Retina (tissue), 1 donor: ENCODE data around the gene VBP1.
"Not testable (repeated sequence)": the region's sequence is repeated elsewhere in the genome, so short reads cannot be mapped to it uniquely, and the experiment has no call there.

ENCODE experiments used
- DNase-seq: peaks from one replicate; pipeline ENCODE4 v3.0.0-alpha.2; 2016

The VBP1 gene, protein sequence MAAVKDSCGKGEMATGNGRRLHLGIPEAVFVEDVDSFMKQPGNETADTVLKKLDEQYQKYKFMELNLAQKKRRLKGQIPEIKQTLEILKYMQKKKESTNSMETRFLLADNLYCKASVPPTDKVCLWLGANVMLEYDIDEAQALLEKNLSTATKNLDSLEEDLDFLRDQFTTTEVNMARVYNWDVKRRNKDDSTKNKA

DNA sequence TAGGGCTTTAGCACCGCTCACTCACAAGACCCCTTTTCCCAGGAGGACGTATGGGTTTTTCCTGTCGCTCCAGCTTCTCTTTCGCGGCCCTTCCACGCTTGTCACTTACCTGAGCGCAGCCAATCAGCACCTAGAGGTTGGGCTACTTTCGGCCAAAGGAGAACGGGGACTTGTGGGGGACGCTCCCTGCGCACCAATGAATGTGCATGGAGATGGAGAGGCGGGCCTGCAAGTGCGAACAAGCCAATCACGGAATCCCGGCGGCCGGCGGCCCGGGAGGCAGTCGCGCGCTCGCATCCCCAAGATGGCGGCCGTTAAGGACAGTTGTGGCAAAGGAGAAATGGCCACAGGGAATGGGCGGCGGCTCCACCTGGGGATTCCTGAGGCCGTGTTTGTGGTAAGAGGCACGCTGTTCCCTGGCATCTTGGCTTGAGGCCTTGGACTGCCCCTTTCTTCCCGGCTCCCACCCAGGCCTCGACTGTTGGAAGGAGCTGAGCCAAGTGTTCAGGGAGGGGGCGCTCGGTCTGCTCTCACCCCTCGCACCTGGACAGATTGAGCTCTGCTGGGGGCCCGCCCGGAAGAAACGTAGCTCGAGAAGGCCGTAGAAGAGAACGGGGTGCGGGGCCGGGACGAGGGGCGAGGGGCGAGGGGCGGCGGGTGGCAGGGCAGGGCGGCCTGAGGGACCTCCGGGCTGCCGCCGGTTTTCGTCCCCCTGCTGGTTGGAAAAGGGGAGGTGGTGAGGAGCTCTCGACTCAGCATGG, at the start of gene VBP1:
TSS of gene VBP1 (plus strand) at position 282 of the 761 bp plus-strand sequence. CDS start at position 305, 23 bp downstream.
- peak; percentile 89 for DNase-seq

DNA sequence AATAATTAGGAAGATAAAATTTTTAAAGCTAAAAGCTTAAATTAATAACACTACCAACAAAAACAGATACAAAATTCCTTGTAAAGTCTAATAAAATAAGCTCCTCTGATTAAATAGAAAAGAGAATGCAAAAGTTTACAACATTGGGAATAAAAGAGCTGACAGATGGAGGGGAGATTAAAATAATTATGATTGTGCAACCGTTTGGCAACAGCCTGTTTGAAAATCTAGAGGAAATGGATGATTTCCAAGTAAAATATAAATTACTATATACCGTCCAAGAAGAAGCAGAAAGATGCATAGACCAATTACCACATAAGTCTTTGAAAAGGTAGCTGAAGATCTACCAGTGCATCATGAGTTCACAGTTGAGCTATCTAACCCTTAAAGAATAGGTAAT, 46.4 kb upstream of the VBP1 start:
- no peak for DNase-seq

DNA sequence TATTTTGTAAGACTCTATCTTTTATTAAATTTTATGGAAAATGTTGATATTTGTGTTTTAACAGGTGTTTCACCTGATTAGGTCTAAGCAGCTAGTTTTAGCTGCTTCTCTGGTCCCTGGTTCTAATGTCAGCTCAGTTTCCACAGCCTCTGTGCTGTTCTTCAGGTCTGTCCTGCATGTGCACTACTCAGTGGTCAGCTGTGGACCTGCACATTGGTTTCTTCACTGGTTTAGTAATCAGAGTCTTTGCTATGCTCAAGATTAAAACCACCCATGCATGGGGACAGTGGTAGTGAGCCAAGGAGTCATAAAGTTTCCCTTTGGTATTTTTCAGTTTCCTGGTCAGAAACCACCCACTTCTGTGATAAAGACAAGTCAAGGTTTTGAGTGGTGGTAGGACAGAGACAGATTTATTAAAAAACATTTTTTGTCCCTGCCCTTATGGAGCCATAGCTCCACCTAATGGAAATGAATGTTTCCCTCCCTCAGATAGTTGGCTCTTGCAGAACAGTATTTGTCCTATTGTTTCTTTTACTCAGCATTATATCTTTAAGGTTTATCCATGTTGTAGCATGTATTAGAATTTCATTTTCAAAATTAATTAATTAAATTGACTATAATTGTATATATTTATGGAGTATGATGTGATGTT, 36.8 kb upstream of the VBP1 start:
- no peak for DNase-seq

DNA sequence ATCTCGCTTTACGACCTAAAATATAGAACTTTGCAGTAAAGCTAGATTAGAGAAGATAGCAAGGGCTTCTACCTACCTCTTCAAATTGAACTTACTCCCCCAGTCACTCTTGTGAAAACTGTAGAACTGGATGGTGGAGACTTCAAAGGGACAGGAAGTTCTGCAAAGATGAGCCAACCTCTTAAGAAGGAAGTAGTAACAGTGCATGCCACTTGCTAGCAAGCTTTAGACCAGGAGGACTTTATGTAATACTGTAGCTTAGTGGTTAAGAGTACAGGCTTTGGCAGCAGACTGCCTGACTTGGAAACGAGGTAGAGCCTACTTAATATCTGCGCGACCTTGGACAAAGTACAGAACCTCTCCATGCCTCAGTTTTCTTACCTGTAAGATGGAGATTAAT, 27.5 kb upstream of the VBP1 start:
- no peak for DNase-seq

DNA sequence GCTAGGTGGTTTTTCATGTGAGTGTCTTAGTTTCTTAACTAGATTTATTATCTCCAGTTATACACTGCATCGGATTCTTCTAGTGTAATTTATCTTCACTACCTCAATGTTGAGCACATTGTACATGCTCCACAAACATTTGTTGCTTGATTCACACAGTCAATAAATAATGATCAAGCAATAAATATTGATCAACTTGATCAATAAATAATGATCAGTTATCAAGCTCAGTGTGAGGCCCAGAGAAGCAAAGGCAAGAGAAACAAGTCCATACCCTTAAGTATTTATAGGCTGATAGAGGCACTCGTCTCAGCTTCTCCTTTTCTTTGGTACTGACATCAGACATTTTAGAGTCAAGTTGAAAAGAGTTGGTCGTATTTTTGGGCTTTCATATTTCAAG, 5.1 kb upstream of the VBP1 start:
- no peak for DNase-seq

DNA sequence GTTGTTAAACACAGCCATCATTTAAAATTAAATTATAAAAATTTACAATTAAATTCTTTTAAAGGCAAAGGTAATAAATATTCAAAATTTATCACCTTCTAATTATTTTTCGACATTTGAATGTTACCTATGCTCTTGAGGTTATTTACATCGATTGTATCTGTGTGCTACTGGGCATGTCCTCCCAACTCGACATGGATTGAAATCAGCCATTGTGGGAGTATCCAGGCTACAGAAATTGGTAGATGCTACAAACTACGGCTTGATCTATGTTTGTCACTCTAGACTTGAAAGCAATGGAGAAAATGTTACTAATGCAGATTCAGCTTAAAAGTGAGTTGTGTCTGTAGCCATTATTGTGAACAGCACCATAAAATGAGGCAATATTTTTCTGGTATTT, 2.5 kb upstream of the VBP1 start:
- no peak for DNase-seq

DNA sequence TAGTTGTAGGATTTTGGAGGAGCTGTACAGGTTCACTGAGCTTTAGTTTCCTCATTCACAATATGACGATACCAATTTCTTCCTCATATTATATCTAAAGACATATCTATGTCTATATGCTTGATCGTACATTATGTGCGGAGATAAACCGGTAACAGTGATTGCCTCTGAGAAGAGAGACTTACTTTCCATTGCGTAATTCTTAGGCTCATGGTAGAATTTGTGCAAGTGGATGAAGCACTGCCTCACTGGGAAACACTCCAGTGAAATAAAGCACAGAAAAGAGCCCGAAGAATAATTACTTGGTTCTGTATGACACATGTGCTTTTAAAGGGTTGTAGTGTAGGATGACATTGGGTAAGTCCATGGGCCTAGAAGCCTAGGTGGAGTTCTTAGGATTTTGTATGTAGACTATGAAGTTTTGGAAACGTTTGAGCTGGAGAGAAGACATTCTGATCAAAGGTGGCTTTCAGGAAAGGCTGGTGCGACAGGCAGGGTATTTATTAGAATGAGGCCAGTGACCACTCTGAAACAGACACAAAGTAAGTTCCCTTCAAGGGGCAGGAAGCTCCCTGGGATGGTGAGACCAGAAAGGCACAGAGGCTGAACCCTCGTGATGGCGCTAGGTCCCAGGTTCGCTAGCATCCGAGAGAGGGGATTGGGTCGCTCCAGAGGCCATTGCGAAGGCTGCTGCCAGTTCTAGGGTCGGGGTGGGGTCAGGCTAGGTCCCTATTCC, 649 bp upstream of the VBP1 start:
- DNase-seq = peak; percentile 1

DNA sequence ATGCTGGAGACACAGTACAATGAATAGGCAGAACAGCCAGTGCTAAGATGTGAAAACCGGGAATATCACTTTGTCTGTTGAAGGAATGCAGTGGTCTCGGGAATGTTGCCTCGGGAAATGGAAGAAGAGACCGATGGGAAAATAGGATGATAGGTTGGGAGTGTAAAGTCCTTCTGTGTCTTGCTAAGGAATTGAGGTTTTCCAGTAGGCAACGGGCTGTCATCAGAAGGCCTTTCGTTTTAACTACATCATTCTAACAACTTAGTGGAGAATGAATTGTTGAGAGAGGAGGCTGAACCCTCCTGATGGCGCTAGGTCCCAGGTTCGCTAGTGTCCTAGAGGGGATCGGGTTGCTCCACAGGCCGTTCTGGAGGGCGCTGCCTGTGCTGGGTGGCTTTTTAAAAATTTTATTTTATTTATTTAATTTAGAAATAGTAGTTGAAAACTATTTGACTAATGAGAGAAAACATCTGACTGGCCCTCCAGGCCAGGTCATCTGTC, 730 bp downstream of the VBP1 start:
- DNase-seq = no peak

DNA sequence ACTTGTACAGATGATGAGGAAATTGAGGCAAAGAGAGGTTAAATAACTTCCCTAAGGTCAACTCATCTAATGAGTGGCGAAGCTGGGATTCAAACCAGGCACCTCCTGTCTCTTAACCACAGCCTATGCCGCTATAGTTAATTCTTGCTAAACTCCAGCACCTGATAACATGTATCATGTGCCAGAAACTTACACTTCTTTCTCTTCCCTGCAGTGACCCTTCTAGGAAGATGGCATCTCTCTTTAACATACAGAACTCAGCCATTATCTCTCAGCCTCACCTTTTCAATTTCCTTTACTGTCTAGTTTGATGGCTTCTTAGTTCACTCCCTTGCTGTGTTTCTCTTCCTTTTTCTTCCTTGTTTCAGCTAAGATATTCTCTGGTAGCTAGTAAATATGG, 2.5 kb downstream of the VBP1 start:
- no peak for DNase-seq

DNA sequence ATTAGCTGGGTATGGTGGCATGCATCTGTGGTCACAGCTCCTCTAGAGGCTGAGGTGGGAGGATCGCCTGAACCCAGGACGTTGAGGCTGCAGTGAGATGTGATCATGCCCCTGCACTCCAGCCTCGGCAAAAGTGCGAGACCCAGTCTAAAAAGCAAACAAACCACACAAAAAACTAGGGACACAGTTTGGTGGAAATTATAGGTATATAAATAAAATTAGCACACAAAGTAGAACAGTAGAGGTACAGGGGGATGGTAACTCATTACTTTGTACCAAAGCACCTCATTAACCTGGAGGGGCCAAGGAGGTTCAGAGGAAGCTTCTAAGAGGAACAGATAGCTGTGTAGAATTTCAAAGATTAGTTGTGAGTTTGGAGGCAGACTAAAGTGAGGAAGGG, 5.1 kb downstream of the VBP1 start:
- DNase-seq = no peak

DNA sequence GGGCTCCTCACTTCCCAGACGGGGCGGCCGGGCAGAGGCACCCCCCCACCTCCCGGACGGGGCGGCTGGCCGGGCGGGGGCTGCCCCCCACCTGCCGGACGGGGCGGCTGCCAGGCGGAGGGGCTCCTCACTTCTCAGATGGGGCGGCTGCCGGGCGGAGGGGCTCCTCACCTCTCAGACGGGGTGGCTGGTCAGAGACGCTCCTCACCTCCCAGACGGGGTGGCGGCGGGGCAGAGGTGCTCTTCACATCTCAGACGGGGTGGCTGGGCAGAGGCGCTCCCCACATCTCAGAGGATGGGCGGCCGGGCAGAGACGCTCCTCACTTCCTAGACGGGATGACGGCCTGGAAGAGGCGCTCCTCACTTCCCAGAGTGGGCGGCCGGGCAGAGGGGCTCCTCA, 7.5 kb downstream of the VBP1 start:
- not testable (repeated sequence) for DNase-seq

DNA sequence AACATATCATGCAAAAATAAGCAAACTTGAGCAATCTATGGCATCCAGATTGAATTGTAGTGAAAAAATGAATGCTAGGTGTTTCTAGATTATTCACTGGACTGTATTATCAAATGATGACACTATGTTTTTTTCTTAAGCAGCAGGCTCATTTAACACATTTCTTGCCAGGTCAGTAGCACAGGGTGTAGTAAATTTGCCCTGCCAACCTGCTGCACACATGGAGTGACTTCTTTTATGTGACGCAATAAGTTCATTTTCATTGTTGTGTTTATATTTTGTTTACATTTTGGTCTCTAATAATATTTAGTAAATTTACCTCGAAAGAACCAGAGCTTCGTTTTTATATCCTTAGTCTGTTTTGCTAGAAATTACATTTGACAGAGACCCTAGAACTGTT, 9.5 kb downstream of the VBP1 start:
- DNase-seq = no peak

DNA sequence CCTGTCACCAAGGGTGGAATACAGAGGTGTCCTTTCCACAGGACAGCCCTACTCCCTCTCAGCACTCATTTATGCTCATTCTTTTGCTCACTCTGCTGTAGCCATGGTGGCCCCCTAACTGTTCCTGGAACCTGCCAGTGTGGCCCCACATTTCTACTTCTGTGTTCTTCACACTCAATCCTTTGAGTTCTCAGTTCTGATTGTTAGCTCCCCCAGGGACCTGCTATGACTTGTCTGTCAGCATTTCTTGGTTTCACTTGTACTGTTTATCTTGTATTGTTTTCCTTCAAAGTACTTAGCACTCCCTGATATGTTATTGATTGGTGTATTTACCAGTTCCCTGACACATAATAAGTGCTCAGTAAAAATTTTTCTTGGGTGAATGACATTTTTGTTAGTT, 14.9 kb downstream of the VBP1 start:
- no peak for DNase-seq

DNA sequence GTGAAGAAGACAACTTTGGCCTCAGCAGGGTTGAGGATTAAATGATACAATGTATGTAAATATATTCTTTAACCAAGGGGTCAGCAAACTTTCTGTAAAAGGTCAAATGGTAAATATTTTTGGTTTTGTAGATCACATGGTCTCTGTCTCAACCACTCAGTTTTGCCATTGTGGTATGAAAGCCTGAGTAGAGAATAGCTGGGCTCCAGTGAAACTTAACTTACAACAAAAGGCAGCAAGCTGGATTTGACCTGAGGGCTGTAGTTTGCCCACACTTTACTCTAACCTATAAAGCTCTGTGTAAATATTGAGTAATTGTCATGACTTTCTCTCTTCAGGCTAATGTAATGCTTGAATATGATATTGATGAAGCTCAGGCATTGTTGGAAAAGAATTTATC, 19.6 kb downstream of the VBP1 start:
- no peak for DNase-seq

DNA sequence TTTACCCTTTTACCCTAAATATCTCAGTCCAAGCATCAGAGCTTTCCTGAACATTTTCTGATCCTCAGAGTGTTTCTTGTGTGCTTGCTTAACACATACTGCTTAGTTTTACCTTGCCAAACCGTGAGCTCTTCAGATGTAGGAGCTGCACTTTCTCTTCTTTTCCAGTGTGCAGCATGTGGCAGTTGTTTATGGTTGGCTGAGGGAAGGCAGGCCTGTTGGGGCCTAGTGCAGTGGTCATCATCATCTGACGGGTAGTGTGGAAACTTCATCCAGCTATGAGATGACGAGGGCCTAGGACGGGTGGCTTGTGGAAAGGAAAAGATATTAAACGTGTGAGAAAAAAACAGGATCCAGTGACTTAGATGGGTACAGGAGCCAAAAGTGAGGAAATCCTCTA, 21.5 kb downstream of the VBP1 start:
- no peak for DNase-seq

DNA sequence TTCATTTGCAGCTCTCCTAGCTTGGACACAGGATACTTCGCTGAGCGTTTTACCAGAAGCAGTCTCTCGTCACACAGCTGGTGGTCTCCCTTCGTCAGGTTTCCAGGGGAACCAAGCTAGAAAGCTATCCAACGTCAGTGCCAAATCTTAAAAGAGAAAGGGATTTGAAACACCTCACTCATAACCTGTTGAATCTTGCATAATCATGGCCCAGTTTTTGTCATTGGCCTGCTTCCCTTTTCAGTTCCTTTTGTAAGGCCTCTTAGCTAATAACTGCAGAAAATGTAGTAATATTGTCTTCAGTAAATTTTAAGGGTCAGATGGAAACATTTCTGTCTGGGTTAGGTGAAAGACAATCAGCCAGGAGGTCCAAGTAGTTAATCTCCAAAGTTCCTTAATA, 26.0 kb downstream of the VBP1 start:
- no peak for DNase-seq

DNA sequence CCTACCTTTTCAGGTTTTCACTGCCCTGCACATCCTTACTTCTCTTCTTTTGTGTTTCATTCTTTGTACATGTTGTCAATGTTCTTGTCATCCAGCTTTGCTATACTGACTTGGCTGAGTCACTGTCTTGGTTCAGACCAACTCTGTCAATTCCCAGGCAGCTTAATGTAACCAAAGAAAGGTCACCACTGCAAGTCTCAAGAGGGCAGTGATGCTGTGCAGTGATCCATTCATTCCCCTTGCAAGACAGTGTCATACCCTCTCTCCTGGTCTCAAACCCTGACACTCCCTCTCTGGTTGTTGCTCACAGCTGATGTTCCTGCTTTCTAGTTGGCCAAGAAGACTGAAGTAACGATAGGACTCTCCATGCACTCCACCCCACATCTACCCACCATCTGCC, 30.5 kb downstream of the VBP1 start:
- DNase-seq = no peak

DNA sequence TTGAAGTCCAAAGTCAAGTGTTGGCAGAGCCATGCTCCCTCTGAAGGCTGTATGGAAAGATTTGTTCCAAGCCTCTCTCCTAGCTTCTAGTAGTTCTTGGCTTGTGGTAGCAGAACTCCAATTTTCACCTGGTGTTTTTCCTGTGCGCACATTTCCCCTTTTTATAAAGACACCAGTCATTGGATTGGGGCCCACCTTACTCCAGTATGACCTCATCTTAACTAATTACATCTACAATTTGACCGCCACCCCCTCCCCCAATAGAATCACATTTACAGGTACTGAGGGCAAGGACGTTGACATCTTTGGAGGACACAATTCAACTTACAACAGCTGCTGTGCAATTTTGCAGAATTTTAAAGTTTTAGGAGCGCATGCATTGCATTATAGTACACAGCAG, 31.2 kb downstream of the VBP1 start:
- no peak for DNase-seq

DNA sequence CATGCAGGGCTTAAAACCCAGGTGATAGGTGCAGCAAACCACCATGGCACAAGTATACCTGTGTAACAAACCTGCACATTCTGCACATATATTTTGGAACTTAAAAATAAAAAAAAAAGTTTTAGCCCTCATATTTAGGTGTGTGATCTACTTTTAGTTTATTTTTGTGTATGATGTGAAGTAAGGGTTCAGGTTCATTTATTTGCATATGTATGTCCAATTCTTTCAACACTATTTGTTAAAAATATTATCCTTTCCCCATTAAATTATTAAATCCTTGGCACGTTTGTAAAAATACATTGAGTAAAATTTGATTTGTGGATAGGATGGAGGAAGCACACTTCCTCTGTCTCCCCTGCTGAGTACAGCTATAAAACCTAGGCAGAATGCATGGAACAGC, 35.1 kb downstream of the VBP1 start:
- no peak for DNase-seq

DNA sequence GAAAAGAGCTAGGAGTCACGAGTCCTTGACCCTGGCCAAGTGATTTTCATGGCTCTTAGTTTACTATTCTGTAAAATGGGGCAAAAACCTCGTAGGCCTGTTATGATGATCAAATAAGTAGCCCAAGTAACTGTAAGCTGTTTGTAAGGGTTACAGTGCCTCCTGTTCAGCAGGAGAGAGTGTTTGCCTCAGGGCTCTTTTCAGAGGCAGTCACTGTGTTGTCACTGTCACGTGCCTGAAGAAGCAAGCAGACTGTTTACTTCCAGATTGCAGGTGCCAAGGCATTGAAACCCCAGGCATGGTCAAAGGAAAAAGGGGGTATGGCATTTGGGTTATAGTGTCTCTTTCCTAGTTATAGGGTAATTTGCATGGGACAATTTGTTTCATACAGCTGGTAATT, 43.5 kb downstream of the VBP1 start:
- DNase-seq = no peak

DNA sequence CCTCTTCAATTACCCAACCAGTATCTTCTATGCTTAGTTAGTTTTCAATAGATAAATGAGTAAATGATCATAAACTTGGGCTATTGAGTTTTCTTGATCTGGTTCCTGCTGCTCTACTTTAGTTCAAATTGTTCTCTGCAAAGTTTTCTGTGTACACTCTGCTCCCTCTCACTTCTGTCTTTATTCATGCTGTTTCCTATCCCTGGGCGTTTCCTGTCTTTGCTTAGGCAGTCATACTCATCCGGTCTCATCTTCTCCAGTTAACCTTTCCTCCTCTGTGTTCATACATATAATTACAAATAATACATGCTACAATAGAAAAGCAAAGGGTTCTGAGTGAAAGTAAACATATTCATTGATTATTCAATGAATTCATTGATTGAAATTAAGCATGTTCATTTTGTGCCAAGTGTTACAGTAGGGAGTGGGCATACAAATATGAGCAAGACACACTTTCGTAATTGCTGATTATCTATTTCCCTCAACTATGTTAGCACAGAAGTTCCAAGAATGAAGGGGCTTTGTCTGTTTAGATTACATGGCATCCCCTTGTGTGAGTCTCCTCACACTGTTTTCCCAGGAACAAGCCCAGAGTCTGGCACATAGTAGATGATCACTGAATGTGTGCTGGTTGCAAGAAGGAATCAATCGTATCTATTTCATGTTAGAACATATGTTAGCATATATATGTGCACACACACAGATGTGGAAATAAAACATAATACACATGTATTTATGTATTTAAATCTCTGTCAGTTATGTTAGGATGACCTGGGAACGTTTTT, 46.9 kb downstream of the VBP1 start:
- DNase-seq = no peak

DNA sequence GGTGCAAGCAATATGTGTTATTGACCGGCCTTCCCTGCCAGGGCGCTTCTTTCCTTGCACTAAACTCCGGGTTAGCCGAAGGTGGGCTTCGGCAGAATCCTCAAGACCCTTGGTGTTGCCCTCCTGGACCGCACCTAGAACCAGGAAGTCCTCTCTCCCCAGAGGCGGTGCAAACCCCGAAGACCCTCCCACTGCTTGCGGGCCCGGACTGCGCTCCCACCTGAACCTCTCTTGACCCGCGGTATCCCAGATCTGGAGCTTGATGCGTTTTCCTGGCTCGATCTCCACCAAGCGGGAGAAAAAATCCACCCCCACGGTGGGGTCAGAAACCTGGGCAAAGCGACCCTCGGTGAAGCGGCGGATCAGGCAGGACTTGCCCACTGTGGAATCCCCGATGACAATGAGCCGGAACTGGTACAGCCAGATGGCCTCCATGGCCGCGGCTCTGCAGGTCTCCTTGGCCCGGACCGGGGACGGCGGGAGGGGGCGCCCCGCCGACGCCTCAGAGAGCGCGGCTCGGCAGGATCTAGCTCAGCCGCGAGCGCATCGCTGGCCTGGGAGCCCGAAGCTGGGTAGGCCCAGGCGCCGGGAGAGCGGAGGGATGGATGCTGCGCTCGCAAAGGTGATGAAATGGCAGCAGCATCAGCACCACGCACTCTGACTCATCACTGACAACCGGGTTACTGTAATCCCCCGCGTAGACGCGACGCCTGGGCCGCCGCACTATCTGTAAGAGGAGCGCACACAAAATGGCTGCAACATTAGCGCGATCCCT, 47.8 kb downstream of the VBP1 start, which contains the start of gene RAB39B:
TSS of gene RAB39B (minus strand) at position 638 of the 775 bp plus-strand sequence. CDS start at position 435, 203 bp downstream.
- DNase-seq = peak; percentile 85
